Measurements from ENCODE around the gene ZNF576.
"Not testable (repeated sequence)": the region's sequence is repeated elsewhere in the genome, so short reads cannot be mapped to it uniquely, and the experiment has no call there.

Gene ZNF576, protein sequence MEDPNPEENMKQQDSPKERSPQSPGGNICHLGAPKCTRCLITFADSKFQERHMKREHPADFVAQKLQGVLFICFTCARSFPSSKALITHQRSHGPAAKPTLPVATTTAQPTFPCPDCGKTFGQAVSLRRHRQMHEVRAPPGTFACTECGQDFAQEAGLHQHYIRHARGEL

DNA sequence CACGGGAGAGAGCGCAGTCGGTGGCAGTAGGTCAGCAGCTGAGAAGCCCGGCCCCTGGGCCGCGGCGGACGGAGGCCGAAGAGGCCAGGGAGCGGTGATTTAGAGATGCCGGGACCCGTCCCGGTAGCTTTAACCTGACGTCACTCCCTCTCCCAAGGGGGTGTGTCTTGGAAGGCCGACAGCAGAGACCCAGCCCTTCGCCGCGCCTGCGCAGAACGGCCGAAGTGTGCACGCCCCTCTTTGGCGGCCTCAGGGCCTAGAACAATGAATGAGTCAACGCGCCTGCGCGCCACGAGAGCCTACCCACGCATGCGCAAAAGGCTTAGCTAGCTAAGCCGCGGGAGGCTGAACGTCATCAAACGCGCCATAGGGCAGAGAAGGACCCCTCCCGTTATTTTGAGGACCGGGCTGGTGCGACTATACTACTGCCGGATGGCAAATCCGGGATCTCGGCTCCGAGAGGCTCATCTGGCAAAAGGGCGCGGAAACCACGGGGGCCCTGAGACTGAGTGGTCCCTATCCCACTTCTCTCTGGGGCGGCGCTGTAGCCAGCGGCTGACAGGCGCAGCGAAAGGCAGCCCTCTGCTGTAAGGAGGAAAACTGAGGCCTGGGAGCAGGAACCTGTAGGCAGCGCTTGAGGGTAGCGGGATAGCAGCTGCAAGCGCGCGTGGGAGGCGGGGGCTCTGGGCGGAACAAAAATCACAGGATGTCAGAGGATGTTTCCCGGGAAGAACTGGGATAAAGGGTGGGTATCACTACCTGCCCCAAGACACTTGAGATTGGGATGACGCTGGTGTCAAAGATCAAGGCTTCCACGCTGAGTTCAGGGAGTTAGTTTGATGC, at the start of gene ZNF576, which contains the start of gene IRGQ:
TSS of gene ZNF576 (plus strand) at position 597 of the 843 bp plus-strand sequence. CDS start 514 bp downstream, outside the sequence.
TSS of gene IRGQ (minus strand) at position 136 of the 843 bp plus-strand sequence. CDS start 796 bp downstream, outside the sequence.
- peak; percentile 100 for DNase-seq

DNA sequence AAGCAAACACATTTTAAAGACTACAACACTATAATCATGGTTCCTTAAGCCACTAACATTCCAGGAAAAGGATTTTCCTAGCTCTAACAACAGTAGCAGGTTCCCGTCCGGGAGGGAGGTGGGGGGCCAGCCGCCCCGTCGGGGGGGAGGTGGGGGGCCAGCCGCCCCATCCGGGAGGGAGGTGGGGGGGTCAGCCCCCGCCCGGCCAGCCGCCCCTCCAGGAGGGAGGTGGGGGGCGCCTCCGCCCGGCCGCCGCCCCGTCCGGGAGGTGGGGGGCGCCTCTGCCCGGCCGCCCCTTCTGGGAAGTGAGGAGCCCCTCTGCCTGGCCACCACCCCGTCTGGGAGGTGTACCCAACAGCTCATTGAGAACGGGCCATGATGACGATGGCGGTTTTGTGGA, 48.5 kb upstream of the ZNF576 start:
- DNase-seq = not testable (repeated sequence)

DNA sequence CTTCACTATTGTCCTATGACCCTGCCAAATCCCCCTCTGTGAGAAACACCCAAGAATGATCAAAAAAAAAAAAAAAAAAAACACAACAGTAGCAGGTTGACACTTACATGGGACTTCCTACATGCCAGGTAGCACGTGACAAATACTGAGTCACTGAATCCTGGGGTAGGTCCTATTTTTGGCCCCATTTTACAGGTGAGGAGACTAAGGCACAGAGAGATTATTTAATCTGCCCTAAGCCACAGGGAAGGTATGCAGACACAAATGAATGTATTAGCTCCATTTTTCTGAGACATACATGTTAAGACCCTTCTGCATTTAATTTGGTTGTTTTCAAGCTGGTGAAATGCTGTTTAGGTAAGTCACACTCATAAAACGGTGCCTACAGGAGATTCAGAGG, 47.7 kb upstream of the ZNF576 start:
- no peak for DNase-seq

DNA sequence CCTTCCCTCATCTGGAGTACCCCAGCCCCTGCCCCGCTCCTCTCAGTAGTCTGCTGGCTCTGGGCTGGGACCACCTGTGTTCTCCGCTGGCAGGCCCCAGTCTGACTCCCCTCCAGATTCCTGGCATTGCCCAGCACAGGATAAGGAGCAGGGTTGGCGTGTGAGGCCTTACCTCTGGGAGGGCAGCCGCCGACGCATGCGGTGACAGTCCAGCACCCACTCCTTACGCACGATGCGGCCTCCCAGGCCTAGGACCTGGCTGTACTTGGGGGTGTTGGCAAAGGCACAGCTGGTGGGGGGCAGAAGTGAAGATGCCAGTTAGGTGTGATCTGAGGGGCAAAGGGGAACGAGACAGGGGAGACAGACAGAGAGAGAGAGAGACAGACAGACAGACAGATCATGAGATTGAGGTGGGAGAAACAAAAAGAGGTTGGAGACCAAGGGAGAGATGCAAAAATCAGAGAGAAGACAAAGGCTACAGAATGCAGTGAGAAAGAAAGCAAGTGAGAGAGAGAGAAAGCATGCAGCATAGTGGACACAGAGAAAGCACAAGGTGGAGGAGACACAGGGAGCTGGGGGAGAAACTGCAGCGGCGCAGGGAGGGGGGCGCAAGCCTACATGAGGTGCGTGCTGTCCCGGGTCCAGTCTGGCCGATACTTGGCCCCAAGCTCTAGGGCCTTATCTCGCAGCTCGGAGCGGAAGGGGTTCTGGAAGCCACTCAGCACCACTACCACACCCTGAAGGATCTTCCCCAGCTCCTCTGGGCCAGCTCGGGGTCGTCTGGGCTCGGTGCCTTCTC, 44.8 kb upstream of the ZNF576 start:
- DNase-seq = no peak

DNA sequence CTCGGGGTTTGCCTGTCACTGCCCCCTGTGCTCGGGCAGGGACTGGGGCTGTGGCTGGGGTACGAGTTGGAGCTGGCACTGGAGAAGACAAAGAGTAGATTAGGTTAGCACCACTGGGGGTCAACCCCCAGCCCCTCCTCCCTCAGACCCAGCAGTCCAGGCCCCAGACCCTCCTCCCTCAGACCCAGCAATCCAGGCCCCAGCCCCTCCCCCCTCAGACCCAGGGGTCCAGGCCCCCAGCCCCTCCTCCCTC, 44.3 kb upstream of the ZNF576 start:
- no peak for DNase-seq

DNA sequence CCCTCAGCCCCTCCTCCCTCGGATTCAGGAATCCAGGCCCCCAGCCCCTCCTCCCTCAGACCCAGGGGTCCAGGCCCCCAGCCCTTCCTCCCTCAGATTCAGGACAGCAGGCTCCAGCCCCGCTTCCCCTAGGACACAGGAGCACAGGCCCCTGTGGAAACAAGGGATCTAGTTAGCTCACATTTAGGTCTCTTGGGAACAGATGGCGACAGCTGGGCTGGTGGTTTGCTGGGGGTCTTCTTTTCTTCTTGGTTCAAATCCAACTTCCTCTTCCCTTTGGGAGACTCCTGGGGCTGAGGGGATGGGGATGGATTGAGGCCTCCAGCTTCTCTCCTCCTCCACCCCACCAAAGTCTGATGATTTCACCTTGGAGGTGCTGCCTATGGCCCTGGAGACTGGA, 43.8 kb upstream of the ZNF576 start:
- no peak for DNase-seq

DNA sequence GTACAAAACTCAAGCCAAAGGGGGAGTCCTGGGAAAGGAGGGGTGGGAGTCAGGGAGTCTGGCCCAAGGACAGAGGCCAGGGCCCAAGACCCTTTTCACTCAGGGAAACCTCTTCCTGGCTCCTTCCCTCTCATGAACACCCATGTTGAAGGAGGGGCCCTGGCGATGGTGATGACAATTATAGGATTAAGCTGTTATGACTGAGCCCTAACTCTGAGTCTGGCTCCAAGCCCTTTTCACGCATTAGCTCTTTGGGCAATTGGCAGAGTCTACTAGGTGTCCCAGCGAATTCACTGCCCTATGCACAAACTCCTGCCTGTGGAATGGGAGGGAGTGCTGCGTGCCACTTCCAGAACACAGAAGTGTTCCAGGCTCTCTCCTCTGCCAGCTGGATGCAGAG, 42.7 kb upstream of the ZNF576 start:
- no peak for DNase-seq

DNA sequence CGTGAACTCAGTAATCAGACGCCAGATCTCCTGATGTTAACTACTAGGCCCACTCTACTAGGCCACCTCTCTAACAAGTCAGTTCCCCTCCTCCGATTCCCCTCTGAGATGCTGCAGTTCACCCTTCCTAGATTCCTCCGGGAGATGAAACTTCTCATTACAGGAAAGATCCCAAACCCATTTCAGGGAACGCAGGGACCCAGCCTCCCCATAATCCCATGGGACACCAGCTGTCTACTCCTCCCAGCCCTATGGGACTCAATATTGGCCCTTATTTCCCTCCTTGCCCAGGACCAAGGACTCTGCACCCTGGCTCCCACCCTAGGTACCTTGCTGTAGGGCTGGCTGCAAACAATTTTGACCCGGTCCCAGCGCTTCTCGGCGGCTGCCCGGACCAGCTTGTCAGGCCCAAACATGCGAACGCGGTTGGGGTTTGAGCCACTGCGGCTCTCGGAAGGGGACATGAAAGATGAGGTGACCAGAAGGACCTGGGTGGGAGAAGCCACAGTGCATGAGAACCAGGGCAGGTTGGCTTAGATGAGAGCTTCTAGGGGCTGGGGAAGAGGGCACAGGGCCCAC, 42.0 kb upstream of the ZNF576 start:
- DNase-seq = no peak

DNA sequence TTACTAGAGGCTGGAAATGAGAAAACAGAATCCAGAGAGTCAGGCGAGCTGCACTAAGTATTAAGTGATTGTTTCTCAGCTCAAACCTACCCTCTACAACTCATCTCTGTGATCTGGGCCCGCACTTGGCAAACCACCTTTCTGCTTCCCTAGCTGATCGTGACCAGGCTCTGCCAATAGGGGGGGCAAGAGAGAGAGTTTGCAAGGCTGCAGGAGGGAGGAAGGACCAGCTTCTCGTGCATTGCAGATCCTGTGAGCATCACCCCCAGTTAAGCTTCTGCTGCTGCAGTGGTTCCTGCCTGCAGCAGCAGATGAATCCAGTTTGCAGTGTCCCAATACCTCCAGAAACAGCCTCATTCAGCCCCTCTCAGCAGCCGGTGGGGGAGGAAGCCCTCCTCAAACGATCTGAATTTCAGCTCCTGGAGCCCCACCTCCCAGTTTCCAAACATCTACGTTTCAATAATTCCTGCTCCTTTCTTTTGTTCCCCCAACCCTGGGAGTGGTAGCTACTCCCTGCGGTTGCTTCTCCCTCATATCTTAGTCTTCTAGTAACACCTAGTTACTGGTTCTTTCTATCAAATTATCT, 41.1 kb upstream of the ZNF576 start:
- peak; percentile 88 for DNase-seq

DNA sequence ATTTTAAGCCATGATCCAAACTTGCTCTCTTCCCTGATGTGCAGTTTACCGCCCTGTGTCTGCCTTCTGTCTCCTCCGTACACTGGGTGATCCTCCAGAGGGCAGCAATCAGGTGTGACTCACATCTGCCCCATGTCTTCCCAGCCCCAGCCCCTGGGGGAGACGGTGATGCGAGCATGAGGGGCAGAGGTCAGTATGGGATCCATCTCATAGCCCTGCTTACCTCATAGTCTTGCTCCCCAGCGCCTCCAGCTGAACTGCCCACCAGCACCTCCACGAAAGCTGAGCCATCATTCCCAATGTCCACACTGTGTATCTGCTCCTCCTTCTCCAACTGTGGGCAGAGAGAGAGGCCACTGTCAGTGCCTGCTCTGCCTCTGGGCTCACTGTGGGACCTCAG, 35.7 kb upstream of the ZNF576 start:
- DNase-seq = peak; percentile 65

DNA sequence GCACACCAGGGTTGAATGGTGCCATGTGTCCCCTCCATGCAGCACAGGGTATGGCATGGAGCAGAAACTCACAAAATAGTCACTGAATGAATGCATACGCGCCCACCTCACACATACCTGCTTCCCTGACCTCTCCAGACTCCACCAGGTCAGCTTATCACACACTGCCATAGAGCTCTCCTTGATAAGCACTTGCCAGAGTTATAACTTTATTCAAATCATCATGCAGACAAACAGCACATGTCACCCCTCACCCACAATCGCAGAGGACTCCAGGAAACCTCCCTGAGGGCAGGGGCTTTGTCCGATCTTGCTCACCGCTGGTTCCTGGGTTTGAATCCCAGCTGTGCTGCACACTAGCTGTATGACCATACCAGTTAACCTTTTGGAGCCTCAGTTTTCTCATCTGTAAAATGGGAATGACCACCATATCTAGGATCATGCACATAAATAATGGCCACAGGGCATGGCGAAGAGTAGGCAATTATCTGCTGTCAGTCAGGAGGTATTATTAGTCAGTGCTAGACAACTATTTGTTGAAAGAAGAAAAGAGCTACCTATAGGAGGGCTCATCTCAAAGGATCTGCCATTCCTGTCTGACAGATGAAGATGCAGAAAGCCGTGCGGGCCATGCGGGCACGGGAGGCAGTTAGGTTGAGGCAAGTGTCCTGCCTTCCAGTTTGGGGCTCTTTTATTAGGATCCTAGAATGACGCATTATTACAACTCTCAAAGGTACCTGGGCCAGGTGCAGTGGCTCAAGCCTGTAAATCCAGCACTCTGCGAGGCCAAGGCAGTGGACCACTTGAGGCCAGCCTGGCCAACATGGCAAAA, 35.0 kb upstream of the ZNF576 start:
- no peak for DNase-seq

DNA sequence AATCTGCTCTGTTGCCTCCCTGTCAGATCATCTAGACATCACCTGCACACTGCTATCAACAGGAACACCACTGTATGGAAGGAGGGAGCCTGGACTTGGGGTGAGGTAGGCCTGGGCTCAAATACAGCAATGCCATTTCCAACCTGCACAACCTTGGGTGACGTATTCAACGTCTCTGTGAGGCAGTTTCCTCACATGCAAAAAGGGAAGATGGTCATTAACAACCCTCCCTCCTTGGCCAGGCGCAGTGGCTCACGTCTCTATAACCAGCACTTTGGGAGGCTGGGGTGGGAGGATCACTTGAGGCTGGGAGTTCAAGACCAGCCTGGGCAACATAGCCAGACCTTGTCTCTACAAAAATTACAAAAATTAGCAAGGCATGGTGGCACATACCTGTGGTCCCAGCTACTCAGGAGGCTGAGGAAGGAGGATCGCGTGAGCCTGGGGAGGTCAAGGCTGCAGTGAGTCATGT, 34.1 kb upstream of the ZNF576 start:
- DNase-seq = no peak

DNA sequence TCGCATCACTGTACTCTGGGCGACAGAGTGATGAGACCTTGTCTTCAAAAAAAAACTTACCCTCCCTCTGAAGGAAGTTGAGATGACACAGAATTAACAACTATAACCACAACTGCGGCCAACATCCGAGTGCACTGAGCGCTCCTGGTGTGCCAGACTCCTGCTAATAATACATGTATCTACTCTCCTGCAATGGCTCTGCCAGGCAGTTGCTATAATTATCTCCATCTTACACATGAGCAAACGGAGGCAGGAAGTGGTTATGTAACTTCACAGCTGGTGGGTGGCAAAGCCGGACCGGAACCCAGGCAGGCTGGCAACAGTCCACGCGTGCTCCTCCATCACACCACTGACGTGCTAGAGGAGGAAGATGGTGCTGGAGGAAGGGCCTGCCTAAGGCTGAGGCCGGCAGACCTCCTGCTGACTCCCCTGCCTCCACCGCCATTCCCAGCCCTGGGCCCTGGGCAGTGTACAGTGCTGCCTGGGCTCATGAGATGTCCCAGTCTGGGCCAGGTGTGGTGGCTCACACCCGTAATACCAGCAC, 33.6 kb upstream of the ZNF576 start:
- DNase-seq = no peak

DNA sequence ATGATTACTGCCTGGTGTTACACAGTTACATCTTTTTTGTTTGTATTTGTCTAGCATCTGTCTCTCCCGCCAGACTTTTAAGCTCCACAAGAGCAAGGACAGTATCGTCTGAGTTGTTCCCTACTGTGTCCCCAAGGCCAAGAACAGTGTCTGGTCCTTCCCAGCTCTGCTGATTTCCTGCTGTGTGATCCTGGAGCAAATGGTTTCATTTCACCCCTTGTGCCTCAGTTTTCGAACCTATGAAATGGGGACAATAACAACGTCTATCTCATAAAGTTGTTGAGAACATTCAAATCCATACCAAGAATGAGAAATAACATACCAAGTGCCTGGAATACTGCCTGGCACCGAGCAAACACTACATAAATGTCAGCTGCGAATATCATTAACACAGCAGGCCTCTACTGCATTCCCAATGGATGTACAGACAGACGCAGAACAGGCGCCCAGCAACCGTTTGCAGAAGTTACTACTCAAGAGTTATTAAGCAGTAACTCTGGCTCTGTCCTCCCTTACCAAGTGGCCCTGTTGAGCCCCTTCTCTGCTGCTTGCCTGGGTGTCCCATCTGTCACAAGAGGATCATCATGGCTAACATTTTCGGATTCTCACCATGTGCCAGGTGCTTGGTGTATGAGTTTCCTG, 32.5 kb upstream of the ZNF576 start:
- DNase-seq = no peak

DNA sequence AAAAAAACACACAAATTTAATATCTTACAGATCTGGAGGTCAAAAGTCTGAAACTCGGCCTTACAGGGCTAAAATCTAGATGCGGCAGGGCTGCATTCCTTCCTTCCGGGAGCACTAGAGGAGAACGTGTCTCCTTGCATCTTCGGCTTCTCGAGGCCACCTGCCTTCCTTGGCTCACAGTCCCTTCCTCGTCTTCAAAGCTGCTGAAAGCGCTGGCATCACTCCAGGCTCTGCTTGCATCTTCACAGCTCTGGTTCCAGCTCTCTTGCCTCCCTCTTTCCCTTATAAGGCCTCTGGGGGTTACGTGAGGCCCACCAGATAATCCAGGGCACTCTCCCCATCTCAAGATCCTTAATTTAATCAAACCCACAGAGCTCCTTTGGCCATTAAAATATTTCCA, 31.6 kb upstream of the ZNF576 start:
- no peak for DNase-seq

DNA sequence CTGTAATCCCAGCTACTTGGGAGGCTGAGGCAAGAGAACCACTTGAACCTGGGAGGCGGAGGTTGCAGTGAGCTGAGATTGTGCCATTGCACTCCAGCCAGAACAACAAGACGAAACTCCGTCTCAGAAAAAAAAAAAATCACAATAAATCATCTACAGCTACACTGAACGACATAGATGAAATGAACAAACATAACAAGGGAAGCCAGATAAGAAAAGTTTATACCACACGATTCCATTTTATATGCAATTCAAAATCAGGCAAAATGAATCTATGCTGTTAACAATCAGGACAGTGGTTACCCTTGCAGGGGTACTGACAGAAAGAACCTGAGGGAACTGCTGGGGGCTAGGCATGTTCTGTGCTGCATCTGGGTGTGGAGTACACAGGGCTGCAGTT, 26.7 kb upstream of the ZNF576 start:
- DNase-seq = no peak

DNA sequence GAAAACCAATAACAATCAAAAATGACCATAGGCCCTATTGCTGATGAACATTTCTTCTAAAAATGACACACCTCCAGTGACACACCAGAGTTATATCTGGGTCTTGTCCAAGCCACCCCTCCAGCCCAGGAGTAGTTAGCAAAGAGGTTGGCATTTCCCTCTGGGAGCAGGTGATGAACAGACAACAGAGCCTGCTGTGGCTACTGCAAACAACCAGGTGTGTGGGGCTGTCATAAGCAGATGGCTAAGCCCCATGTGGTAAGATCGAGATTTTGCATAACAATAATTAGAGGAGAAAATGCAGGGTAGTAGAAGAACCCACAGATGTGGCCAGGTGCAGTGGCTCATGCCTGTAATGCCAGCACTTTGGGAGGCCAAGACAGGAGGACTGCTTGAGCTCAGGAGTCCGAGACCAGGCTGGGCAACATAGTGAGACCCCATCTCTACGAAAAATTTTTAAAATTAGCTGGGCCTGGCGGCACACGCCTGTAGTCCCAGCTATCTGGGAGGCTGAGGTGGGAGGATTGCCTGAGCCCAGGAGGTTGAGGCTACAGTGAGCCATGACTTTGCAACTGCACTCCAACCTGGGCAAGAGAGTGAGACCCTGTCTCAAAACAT, 26.1 kb upstream of the ZNF576 start:
- DNase-seq = no peak

DNA sequence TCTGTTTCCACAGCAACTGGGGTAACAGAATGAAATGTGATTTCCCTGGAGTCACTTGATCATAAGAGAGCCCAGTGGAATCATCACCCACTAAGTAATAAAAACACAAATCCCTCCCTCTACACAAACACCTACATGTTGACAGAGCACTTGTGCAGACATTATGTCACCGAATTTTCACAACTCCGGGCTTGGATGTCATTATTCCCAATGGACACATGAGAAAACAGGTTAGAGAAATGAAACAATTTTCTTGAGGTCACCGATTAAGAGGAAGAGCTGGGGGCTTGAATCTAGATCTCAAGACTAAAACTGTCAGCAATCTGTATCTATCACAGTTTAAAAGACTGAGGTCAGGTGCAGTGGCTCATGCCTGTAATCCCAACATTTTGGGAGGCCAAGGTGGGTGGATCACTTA, 24.2 kb upstream of the ZNF576 start:
- no peak for DNase-seq

DNA sequence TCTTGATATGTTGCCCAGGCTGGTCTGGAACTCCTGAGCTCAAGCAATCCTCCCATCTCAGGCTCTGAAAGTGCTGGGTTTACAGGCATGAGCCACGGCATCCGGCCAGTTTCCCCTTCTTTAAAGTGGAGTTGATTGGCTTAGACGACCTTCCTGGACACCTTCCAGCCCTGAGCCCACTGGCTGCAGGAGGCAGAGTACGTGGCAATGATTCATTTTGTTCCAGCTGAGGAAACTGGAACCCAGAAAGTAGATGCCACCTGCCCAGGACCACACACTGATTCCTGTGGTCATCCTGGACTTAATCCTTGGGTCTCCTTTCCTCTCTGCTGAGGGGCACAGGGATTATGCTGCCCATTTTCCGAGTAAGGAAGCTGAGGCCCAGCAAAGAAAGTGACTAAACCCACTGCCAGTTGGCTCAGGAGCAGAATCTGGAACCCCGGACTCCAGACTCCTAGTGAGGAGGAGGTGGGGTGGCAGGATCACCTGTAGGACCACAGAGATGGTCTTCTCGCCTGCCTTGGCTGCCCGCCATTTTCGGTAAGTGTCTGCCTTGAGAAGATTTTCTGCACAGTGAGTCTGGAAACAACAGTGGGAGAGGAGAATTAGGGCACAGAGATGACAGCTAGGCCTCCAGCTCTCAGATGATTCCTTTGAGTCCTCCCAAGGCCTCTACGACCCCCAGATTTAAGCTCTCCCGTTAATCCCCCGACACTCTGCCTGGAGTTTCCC, 21.8 kb upstream of the ZNF576 start:
- DNase-seq = no peak
